ENCODE measurements around the gene MINDY2. TPM values are rescaled to one million over a fixed set of nuclear protein-coding genes. Genes with fewer than 3 reads are reported as not detected.

Gene MINDY2
- total and polyA plus RNA-seq, 2 of the 8 experiments (the other 6 are each of a cell fraction or from before 2014, with no cell fraction given): 3.1 to 25.7 TPM

GRCh38 chr15:58761010-58761388 is 10.1 kb upstream of the MINDY2 start:
- H4K91ac ChIP-seq (replicated peaks; ENCODE audit: insufficient read length, low read length): no peak overlapping the region
- no peak overlapping the region for H3K18ac ChIP-seq (ENCODE audit: extremely low read depth, low read length)
- no peak overlapping the region for H3K14ac ChIP-seq (ENCODE audit: insufficient read length)
- no peak overlapping the region for H4K8ac ChIP-seq (ENCODE audit: extremely low read depth, insufficient read depth, low read length)
- H2BK12ac ChIP-seq (ENCODE audit: low read depth, low read length): no peak overlapping the region
- H2AK5ac ChIP-seq (ENCODE audit: low read depth, low read length): no peak overlapping the region
- no peak overlapping the region for H2BK120ac ChIP-seq (replicated peaks; ENCODE audit: low read depth, low read length)
- H2AFZ ChIP-seq (ENCODE audit: low read length): no peak overlapping the region
- no peak overlapping the region for H3K4me2 ChIP-seq (ENCODE audit: insufficient read depth in 1 of 2, low read depth in 2 of 2, low read length in 2 of 2)
- no peak overlapping the region for H2BK20ac ChIP-seq (ENCODE audit: low read length)
- H2BK15ac ChIP-seq (ENCODE audit: low read length): no peak overlapping the region
- H4K5ac ChIP-seq (ENCODE audit: insufficient read length, low read depth, low read length): no peak overlapping the region
- H3K4me1 ChIP-seq (replicated peaks in 1 of 4; ENCODE audit: control insufficient read depth in 3 of 4, insufficient read depth in 4 of 4, low read length in 3 of 4): no peaks in the 10 kb centered on the region
- no peak overlapping the region for H2BK5ac ChIP-seq (ENCODE audit: low read depth, low read length)
- no peaks in the 10 kb centered on the region for H3K79me1 ChIP-seq (ENCODE audit: low read depth, low read length)
- no peaks in the 10 kb centered on the region for H3K23me2 ChIP-seq (ENCODE audit: low read depth, low read length)
- H3K56ac ChIP-seq (replicated peaks; ENCODE audit: insufficient read length, low read depth, low read length): no peak overlapping the region
- 94% methylated on average over 1 of the region's 1 CpG; no CpG with 5 or more reads in 1 of the 2 experiments for WGBS, 2 experiments (ENCODE audit: extremely low coverage in 1 of 2, insufficient coverage in 1 of 2, insufficient read length in 1 of 2, insufficient replicate concordance in 2 of 2, low coverage in 1 of 2, low lambda C conversion rate in 2 of 2, missing lambda C conversion rate in 1 of 2)
- H3K4me3 ChIP-seq (ENCODE audit: extremely low read depth in 1 of 4, insufficient read depth in 2 of 4, low read depth in 3 of 4, low read length in 4 of 4): no peak overlapping the region
- H3K4ac ChIP-seq (replicated peaks; ENCODE audit: insufficient read length, low read depth, low read length): no peak overlapping the region
- H3K79me2 ChIP-seq (ENCODE audit: control insufficient read depth in 1 of 2, insufficient read depth in 2 of 2, low read length in 2 of 2): no peaks in the 10 kb centered on the region
- no peaks in the 10 kb centered on the region for H3K9me3 ChIP-seq (ENCODE audit: insufficient read depth in 2 of 2, low read depth in 1 of 2, low read length in 1 of 2)
- FAIRE-seq (no peak), DNase-seq (ENCODE audit: low read depth in 1 of 2, low spot score in 2 of 2) (no peak)
- no peak overlapping the region for H3K27ac ChIP-seq (ENCODE audit: low read depth, low read length)
- no peak overlapping the region for H3K9ac ChIP-seq (replicated peaks in 1 of 4; ENCODE audit: extremely low read depth in 1 of 4, low read depth in 3 of 4, low read length in 3 of 4)
- H4K20me1 ChIP-seq (replicated peaks in 1 of 2; ENCODE audit: control insufficient read depth in 1 of 2, insufficient read depth in 2 of 2, low read length in 2 of 2): no peaks in the 10 kb centered on the region
- ChIA-PET POLR2A (ENCODE audit: partially characterized antibody) (interaction anchor here (1.6 to 2.1 kb wide), 2 partner anchors 10 to 11 kb away, joined by 7 read pairs; partner anchors contain the start of genes ADAM10 and MINDY2), CTCF (ENCODE audit: partially characterized antibody) (interaction anchor here (0.6 to 1.3 kb wide), 6 partner anchors 9 to 1501 kb away, joined by 3 to 4 read pairs (median 3); no protein-coding TSS in a partner anchor)
- H3K27me3 ChIP-seq (replicated peaks in 1 of 4; ENCODE audit: control insufficient read depth in 3 of 4, extremely low read depth in 1 of 4, insufficient read depth in 3 of 4, low read length in 3 of 4): no peaks in the 10 kb centered on the region
- H3K36me3 ChIP-seq (ENCODE audit: control insufficient read depth in 2 of 4, insufficient read depth in 4 of 4, low read length in 3 of 4): no peaks in the 10 kb centered on the region
- no peak overlapping the region for H3K23ac ChIP-seq (ENCODE audit: insufficient read length)
- TF ChIP-seq CBX5 (IDR thresholded peaks at IDR 0.05; ENCODE audit: low read depth, low read length) (no peak), TCF12 (IDR thresholded peaks at IDR 0.05; ENCODE audit: low read depth, low read length) (no peak), RXRA (IDR thresholded peaks at IDR 0.05; ENCODE audit: insufficient read depth, low read depth, low read length) (no peak), KDM1A (IDR thresholded peaks at IDR 0.05; ENCODE audit: borderline replicate concordance, low read length) (peak; percentile 53; the same call in 1 of the 2 replicates), ASH2L (IDR thresholded peaks at IDR 0.05; ENCODE audit: low read length) (no peak), TAF7 (optimal IDR thresholded peaks at IDR 0.05; ENCODE audit: borderline replicate concordance, low read depth, low read length) (no peak), RBBP5 (IDR thresholded peaks at IDR 0.05; ENCODE audit: borderline replicate concordance, low read depth, low read length) (no peak), RAD21 (IDR thresholded peaks at IDR 0.05 in 1 of 2, conservative IDR thresholded peaks at IDR 0.05 in 1 of 2; ENCODE audit: low read depth in 2 of 2, low read length in 2 of 2) (peak in 1 of 2 experiments; percentile 12; a peak in 2 of 4 replicates), SP4 (IDR thresholded peaks at IDR 0.05; ENCODE audit: low read length) (no peak), RFX5 (IDR thresholded peaks at IDR 0.05; ENCODE audit: borderline replicate concordance, low read depth, low read length) (no peak), HDAC2 (IDR thresholded peaks at IDR 0.05; ENCODE audit: borderline replicate concordance in 1 of 2, low read depth in 2 of 2, low read length in 2 of 2) (no peak)

Measured in H1 (cell line).